Smooth muscle cell (in vitro differentiated cells): Measurements from ENCODE around the gene MELTF. TPM values are rescaled to one million over a fixed set of nuclear protein-coding genes. Genes with fewer than 3 reads are reported as not detected.

Experiments
- DNase-seq: peaks from one replicate; lab custom pipeline; 2025; ENCODE audit not compliant: unreplicated experiment; lab: John Stamatoyannopoulos, UW
- H2AFZ ChIP-seq: fragments of 200-600 bp; sonication (generic); 2 replicates; pipeline ENCODE4 v1.6.0; 2016; ENCODE audit warnings: antibody characterized with exemption, low read depth, mild to moderate bottlenecking
- H3F3A ChIP-seq: fragments of 200-600 bp; sonication (generic); 2 replicates; pipeline ENCODE4 v1.6.0; 2017; ENCODE audit warnings: antibody characterized with exemption, low read depth
- H3K27ac ChIP-seq: fragments of 200-600 bp; sonication (generic); 2 replicates; pipeline ENCODE4 v1.5.1; 2016; ENCODE audit warnings: low read depth, mild to moderate bottlenecking
- H3K27me3 ChIP-seq: fragments of 200-600 bp; sonication (generic); 2 replicates; pipeline ENCODE4 v1.6.1; 2016; ENCODE audit warnings: low read depth, mild to moderate bottlenecking
- H3K36me3 ChIP-seq: fragments of 200-600 bp; sonication (generic); 2 replicates; pipeline ENCODE4 v1.5.1; 2016; ENCODE audit warnings: low read depth
- H3K4me1 ChIP-seq: fragments of 200-600 bp; sonication (generic); 2 replicates; pipeline ENCODE4 v1.5.1; 2016; ENCODE audit warnings: low read depth
- H3K4me2 ChIP-seq: fragments of 200-600 bp; sonication (generic); 2 replicates; pipeline ENCODE4 v1.6.0; 2016; ENCODE audit warnings: mild to moderate bottlenecking
- H3K4me3 ChIP-seq: fragments of 200-600 bp; sonication (generic); 2 replicates; pipeline ENCODE4 v1.5.1; 2016; ENCODE audit warnings: mild to moderate bottlenecking
- H3K79me2 ChIP-seq: fragments of 200-600 bp; sonication (generic); 2 replicates; pipeline ENCODE4 v1.6.0; 2016; ENCODE audit warnings: low read depth, mild to moderate bottlenecking
- H3K9ac ChIP-seq: fragments of 200-600 bp; sonication (generic); 2 replicates; pipeline ENCODE4 v1.6.0; 2016; ENCODE audit warnings: low read depth
- H3K9me3 ChIP-seq: fragments of 200-600 bp; sonication (generic); replicated peaks from 2 replicates; pipeline ENCODE4 v1.5.1; 2016; ENCODE audit warnings: low read depth
- H4K20me1 ChIP-seq: fragments of 200-600 bp; sonication (generic); 2 replicates; pipeline ENCODE4 v1.6.0; 2016; ENCODE audit warnings: low read depth
- CTCF ChIP-seq: fragments of 200-600 bp; sonication (generic); IDR thresholded peaks from 2 replicates; pipeline ENCODE4 v1.5.1; 2017; ENCODE audit warnings: borderline replicate concordance, mild to moderate bottlenecking, antibody characterized with exemption; ENCODE audit not compliant: insufficient read depth, poor library complexity, severe bottlenecking
- WGBS: methylation state at CpG from one replicate; pipeline ENCODE4 v1.1.7; 2016; ENCODE audit warnings: low lambda C conversion rate; 5-methylcytosine and 5-hydroxymethylcytosine counted together
- polyA plus RNA-seq: library from polyadenylated mRNA; unstranded; fragments of >200 nt; fragmentation: Nextera tagmentation; extraction: Ambion mirVana; gene quantifications from 2 replicates; pipeline ENCODE4 v1.2.1, GENCODE V29; 2016
- total RNA-seq: library from RNA; depleted of rRNA; stranded (reverse); fragments of >200 nt; gene quantifications from 2 replicates; pipeline ENCODE4 v1.2.3, GENCODE V29; 2014

MELTF gene
- total and polyA plus RNA-seq, 2 experiments from 2014 or later: 3.7 to 8.6 TPM

GRCh38 chr3:197003461-197004385 lies 25.9 kb downstream of the MELTF start:
- Histone ChIP-seq H3F3A (no peaks in the 10 kb centered on the region), H3K9me3 (no peaks in the 10 kb centered on the region), H3K4me1 (peaks cover 4% of the 10 kb centered on the region), H3K9ac (peak overlapping the region; percentile 71), H3K27ac (peak overlapping the region; percentile 4), H2AFZ (peak overlapping the region; percentile 84), H3K79me2 (no peaks in the 10 kb centered on the region), H3K4me2 (peak overlapping the region; percentile 89), H3K27me3 (no peaks in the 10 kb centered on the region), H4K20me1 (no peaks in the 10 kb centered on the region), H3K4me3 (peak overlapping the region; percentile 63), H3K36me3 (no peaks in the 10 kb centered on the region)
- DNase-seq: no peak
- TF ChIP-seq CTCF: no peak
- WGBS: 21% methylated on average over 47 of the region's 61 CpGs

GRCh38 chr3:197002701-197003454 lies 26.7 kb downstream of the MELTF start:
- Histone ChIP-seq H4K20me1 (no peaks in the 10 kb centered on the region), H3F3A (no peaks in the 10 kb centered on the region), H3K4me3 (peak overlapping the region; percentile 63), H3K9me3 (no peaks in the 10 kb centered on the region), H3K36me3 (no peaks in the 10 kb centered on the region), H3K79me2 (no peaks in the 10 kb centered on the region), H3K9ac (peak overlapping the region; percentile 47), H3K27me3 (no peaks in the 10 kb centered on the region), H2AFZ (peak overlapping the region; percentile 77), H3K4me1 (peaks cover 4% of the 10 kb centered on the region), H3K27ac (peak overlapping the region; percentile 57), H3K4me2 (peak overlapping the region; percentile 89)
- TF ChIP-seq CTCF: peak; percentile 78
- peak; percentile 67 for DNase-seq
- 2% methylated on average over 27 of the region's 113 CpGs for WGBS

GRCh38 chr3:197001972-197002700 lies 27.5 kb downstream of the MELTF start:
- TF ChIP-seq CTCF: no peak
- Histone ChIP-seq H3K4me1 (peaks cover 4% of the 10 kb centered on the region), H3K36me3 (no peaks in the 10 kb centered on the region), H4K20me1 (no peaks in the 10 kb centered on the region), H2AFZ (peak overlapping the region; percentile 77), H3K4me3 (peak overlapping the region; percentile 63), H3K79me2 (no peaks in the 10 kb centered on the region), H3K9me3 (no peaks in the 10 kb centered on the region), H3K27me3 (no peaks in the 10 kb centered on the region), H3K9ac (peak overlapping the region; percentile 47), H3K27ac (peak overlapping the region; percentile 57), H3K4me2 (peak overlapping the region; percentile 89), H3F3A (no peaks in the 10 kb centered on the region)
- no peak for DNase-seq
- WGBS: 62% methylated on average over 35 of the region's 55 CpGs
